ENCODE data around the gene FLAD1. TPM values are rescaled to one million over a fixed set of nuclear protein-coding genes. Genes with fewer than 3 reads are reported as not detected.

FLAD1 gene
- polyA plus RNA-seq, 2 of the 4 experiments (the other 2 are of a cell fraction) = 34.1 to 43.5 TPM

DNA sequence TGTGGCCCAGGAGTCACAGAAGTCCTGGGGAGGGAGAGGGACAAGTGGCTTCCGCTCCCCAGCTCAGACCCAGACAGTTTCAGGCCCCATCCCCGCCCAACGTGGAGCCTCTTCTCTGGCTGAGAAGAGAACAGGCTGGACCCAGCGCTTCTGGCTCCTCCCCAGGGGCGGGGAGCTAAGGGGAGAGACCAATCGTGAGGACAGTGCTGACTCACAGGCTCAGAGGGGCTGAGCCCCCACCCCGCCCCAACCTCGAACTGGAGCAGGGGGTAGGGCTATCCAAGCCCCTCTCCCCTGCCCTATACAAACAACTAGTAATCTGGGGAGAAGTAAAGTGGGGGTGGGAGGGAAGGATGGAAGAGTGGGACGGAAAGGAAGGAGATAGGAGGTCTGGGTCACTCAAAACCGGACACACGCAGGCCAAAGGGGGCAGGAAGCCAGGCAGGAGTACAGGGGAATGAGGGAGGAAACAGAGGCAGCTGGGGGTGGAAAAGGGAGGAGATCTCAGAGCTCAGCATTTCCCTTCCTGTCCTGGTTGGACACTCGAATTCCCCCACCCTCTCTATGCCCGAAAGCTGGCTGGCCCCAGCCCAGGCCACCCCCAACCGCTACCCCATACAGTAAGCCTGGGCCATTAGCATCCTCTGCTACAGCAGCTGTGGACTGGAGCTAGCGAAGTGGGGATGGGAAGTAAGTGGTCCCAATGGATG, 12.4 kb upstream of the FLAD1 start, which contains the start of gene SHC1 (continued):
- TF ChIP-seq EHF (CRISPR knock-in tag; IDR thresholded peaks at IDR 0.05) (0 out of 2 replicates have a peak, but pooled peaks have one; percentile 32), FOSL2 (IDR thresholded peaks at IDR 0.05) (0 out of 2 replicates have a peak, but pooled peaks have one; percentile 23), FOSL2 (CRISPR knock-in tag; IDR thresholded peaks at IDR 0.05) (peak; percentile 81), RFX5 (IDR thresholded peaks at IDR 0.05) (no peak), MAFK (IDR thresholded peaks at IDR 0.05; ENCODE audit: partially characterized antibody) (peak; percentile 63), JUNB (IDR thresholded peaks at IDR 0.05) (no peak), POLR2A (IDR thresholded peaks at IDR 0.05; ENCODE audit: low read length) (peak; percentile 94), MAZ (IDR thresholded peaks at IDR 0.05; ENCODE audit: borderline replicate concordance, low read depth, low read length) (peak; percentile 83; the same call in 1 of the 2 replicates), HDAC2 (IDR thresholded peaks at IDR 0.05) (no peak)
- TF ChIP-seq, protein P1, sequence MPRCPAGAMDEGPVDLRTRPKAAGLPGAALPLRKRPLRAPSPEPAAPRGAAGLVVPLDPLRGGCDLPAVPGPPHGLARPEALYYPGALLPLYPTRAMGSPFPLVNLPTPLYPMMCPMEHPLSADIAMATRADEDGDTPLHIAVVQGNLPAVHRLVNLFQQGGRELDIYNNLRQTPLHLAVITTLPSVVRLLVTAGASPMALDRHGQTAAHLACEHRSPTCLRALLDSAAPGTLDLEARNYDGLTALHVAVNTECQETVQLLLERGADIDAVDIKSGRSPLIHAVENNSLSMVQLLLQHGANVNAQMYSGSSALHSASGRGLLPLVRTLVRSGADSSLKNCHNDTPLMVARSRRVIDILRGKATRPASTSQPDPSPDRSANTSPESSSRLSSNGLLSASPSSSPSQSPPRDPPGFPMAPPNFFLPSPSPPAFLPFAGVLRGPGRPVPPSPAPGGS (IDR thresholded peaks at IDR 0.05) = peak; percentile 79; the same call in 2 of the 3 replicates
- TF ChIP-seq, protein P2, sequence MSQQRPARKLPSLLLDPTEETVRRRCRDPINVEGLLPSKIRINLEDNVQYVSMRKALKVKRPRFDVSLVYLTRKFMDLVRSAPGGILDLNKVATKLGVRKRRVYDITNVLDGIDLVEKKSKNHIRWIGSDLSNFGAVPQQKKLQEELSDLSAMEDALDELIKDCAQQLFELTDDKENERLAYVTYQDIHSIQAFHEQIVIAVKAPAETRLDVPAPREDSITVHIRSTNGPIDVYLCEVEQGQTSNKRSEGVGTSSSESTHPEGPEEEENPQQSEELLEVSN (IDR thresholded peaks at IDR 0.05; ENCODE audit: borderline replicate concordance, low read depth) = no peak

DNA sequence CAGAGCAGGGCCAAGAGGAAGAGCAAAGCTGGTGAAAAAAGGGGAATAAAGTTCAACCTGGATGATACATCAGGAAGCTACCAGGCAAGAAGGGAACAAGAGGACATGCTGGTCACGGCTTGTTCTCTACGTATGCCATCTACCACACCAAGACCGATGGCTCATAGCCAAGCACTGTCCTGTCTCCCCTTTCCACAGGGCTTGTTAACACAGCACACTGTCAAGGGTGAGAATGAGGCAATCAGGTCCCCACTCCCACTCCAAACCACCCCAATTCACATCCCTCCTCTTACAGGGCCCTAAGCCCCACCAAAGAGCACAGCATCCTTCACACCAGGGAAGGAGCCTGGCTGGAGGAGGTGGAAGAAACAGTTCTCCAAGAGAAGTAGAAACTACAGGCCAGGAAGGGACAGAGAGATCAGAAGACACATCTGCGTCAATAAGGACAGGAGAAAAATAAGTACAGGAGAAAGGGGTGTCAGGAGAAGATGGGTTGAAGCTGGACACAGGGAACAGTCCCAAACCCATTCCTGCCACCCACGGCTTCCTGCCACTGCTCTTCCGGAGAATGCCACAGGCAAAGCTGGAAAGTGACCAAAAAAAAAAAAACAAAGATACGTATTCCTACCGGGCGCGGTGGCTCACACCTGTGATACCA, 11.7 kb upstream of the FLAD1 start:
- ATAC-seq = peak; percentile 0 to 4; a peak in 3 of 6 replicates
- WGBS (ENCODE audit: missing lambda C conversion rate) = 22% methylated on average over 10 of the region's 10 CpGs
- POLR2A ChIA-PET = interaction anchor here (0.9 to 6.3 kb wide), 13 partner anchors 8 to 46 kb away, joined by 3 to 91 read pairs (median 11); partner anchors contain the start of genes FLAD1, LENEP, PBXIP1 and PYGO2
- peak in 1 of 2 experiments; percentile 75 for DNase-seq (ENCODE audit: low read depth in 1 of 2, low spot score in 1 of 2)
- H3K9me3 ChIP-seq = no peaks in the 10 kb centered on the region
- H3K4me1 ChIP-seq = peaks cover 43% of the 10 kb centered on the region
- CTCF ChIA-PET = interaction anchor here (1.3 to 2.2 kb wide), 2 partner anchors 95 to 114 kb away, joined by 3 to 7 read pairs; no protein-coding TSS in a partner anchor
- peak overlapping the region; percentile 98 to 100 for H3K27ac ChIP-seq
- no peak for FAIRE-seq
- peak overlapping the region; percentile 65 for H3K4me3 ChIP-seq
- H3K4me2 ChIP-seq = peak overlapping the region; percentile 99
- TF ChIP-seq HOXB5 (CRISPR knock-in tag; IDR thresholded peaks at IDR 0.05) = 0 out of 2 replicates have a peak, but pooled peaks have one; percentile 35
- TF ChIP-seq MAZ (IDR thresholded peaks at IDR 0.05; ENCODE audit: borderline replicate concordance, low read depth, low read length) = no peak
- TF ChIP-seq FOSL2 (IDR thresholded peaks at IDR 0.05) = no peak
- no peak for TF ChIP-seq FOSL2 (CRISPR knock-in tag; IDR thresholded peaks at IDR 0.05)
- TF ChIP-seq ZNF302 (CRISPR knock-in tag; IDR thresholded peaks at IDR 0.05) = 0 out of 2 replicates have a peak, but pooled peaks have one; percentile 41
- no peak; the same call in 1 of the 2 replicates for TF ChIP-seq HOXA7 (CRISPR knock-in tag; IDR thresholded peaks at IDR 0.05)
- TF ChIP-seq HDAC2 (IDR thresholded peaks at IDR 0.05) = no peak
- TF ChIP-seq KDM5A (IDR thresholded peaks at IDR 0.05) = no peak
- TF ChIP-seq, protein P1 (IDR thresholded peaks at IDR 0.05) = 0 out of 3 replicates have a peak, but pooled peaks have one; percentile 4
- TF ChIP-seq, protein P3, sequence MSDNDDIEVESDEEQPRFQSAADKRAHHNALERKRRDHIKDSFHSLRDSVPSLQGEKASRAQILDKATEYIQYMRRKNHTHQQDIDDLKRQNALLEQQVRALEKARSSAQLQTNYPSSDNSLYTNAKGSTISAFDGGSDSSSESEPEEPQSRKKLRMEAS (IDR thresholded peaks at IDR 0.05) = no peak
- no peak for TF ChIP-seq POLR2A (IDR thresholded peaks at IDR 0.05; ENCODE audit: low read length)
- TF ChIP-seq EP300 (IDR thresholded peaks at IDR 0.05) = no peak
- no peak for TF ChIP-seq TP53 (CRISPR knock-in tag; IDR thresholded peaks at IDR 0.05)
- no peak for TF ChIP-seq MYC (IDR thresholded peaks at IDR 0.05; ENCODE audit: borderline replicate concordance, low read length)

DNA sequence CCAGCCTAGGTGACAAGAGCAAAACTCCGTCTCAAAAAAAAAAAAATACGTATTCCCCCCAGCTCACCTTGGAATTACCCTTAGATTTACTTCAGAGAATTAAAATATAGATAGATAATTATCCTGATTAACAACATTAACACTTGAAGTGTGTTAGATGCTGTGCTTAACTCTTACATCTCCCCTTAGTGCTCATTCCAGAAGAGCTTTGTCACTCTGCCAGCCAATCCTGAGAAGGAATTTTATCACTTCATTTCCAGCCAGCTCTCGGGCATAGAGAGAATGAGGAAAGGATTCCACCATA, 11.0 kb upstream of the FLAD1 start:
- no peak for ATAC-seq
- H3K9me3 ChIP-seq = no peaks in the 10 kb centered on the region
- H3K4me1 ChIP-seq = peaks cover 47% of the 10 kb centered on the region
- 4% methylated on average over 3 of the region's 3 CpGs for WGBS (ENCODE audit: missing lambda C conversion rate)
- ChIA-PET CTCF (interaction anchor here (2.2 kb wide), 1 partner anchor 113 kb away, joined by 7 read pairs; no protein-coding TSS in a partner anchor), POLR2A (interaction anchor here (0.7 to 6.3 kb wide), 9 partner anchors 11 to 239 kb away, joined by 3 to 91 read pairs (median 26); partner anchors contain the start of genes FLAD1, LENEP, PBXIP1 and PMVK)
- peak overlapping the region; percentile 65 for H3K4me3 ChIP-seq
- H3K4me2 ChIP-seq = peak overlapping the region; percentile 99
- peak overlapping the region; percentile 98 to 100 for H3K27ac ChIP-seq
- peak; percentile 75; the same call in 1 of the 2 replicates for TF ChIP-seq HOXA7 (CRISPR knock-in tag; IDR thresholded peaks at IDR 0.05)
- TF ChIP-seq, protein P3 (IDR thresholded peaks at IDR 0.05) = no peak
- FAIRE-seq = no peak
- no peak for DNase-seq (ENCODE audit: low read depth in 1 of 2, low spot score in 1 of 2)
